WTC11 (cell line): Measurements from ENCODE around the gene FABP1. TPM values are rescaled to one million over a fixed set of nuclear protein-coding genes. Genes with fewer than 3 reads are reported as not detected.

ENCODE experiments used
- ATAC-seq: fragments of 200-7000 bp; cut with Tn5 transposase; 2 replicates; pipeline ENCODE4 v1.10.0; 2021; ENCODE audit warnings: mild to moderate bottlenecking, moderate library complexity
- CTCF ChIA-PET: fragments of 300-600 bp; sonication (Branson Sonifier 250); formaldehyde crosslinking; loops from one replicate; lab custom pipeline; 2021; ENCODE audit warnings: antibody characterized with exemption; lab: Charles Lee
- POLR2A ChIA-PET: fragments of 350-600 bp; sonication (Branson Sonifier 250); formaldehyde crosslinking; loops from one replicate; lab custom pipeline; 2021; ENCODE audit warnings: antibody characterized with exemption; lab: Charles Lee
- DNase-seq: peaks from one replicate; pipeline ENCODE4 v3.0.0; 2021; ENCODE audit warnings: low spot score
- H3K27ac Mint-ChIP-seq: 2 replicates; pipeline ENCODE4 v1.8.0; 2021; ENCODE audit warnings: mixed read lengths
- H3K27me3 Mint-ChIP-seq: 2 replicates; pipeline ENCODE4 v1.8.0; 2021; ENCODE audit warnings: low read depth, mild to moderate bottlenecking, moderate library complexity, mixed read lengths
- H3K36me3 Mint-ChIP-seq: 2 replicates; pipeline ENCODE4 v1.8.0; 2021; ENCODE audit warnings: mixed read lengths
- H3K4me1 Mint-ChIP-seq: 2 replicates; pipeline ENCODE4 v1.8.0; 2022; ENCODE audit warnings: mixed read lengths
- H3K4me3 Mint-ChIP-seq: 2 replicates; pipeline ENCODE4 v1.8.0; 2021; ENCODE audit warnings: mild to moderate bottlenecking, moderate library complexity, mixed read lengths
- H3K9me3 Mint-ChIP-seq: 2 replicates; pipeline ENCODE4 v1.8.0; 2021; ENCODE audit warnings: mixed read lengths
- ATF1 ChIP-seq: sonication (generic); formaldehyde crosslinking; IDR thresholded peaks from 2 replicates; pipeline ENCODE4 v1.8.1; 2023; ENCODE audit warnings: mild to moderate bottlenecking, moderate library complexity, missing genetic modification reagents
- CBFB ChIP-seq: sonication (generic); formaldehyde crosslinking; IDR thresholded peaks from 2 replicates; pipeline ENCODE4 v1.8.1; 2022; ENCODE audit warnings: mild to moderate bottlenecking, low read depth, missing genetic modification reagents
- CREB1 ChIP-seq: sonication (generic); formaldehyde crosslinking; IDR thresholded peaks from 2 replicates; pipeline ENCODE4 v1.8.0; 2023; ENCODE audit warnings: mild to moderate bottlenecking, missing genetic modification reagents
- ELF4 ChIP-seq: sonication (generic); formaldehyde crosslinking; IDR thresholded peaks from 2 replicates; pipeline ENCODE4 v1.8.1; 2022; ENCODE audit warnings: low read depth, mild to moderate bottlenecking, moderate library complexity, missing genetic modification reagents
- ERG ChIP-seq: fragments of 250-450 bp; sonication (Bioruptor Pico); IDR thresholded peaks from 2 replicates; pipeline ENCODE4 v1.8.0; 2021; ENCODE audit warnings: mild to moderate bottlenecking
- FOXK1 ChIP-seq: sonication (generic); formaldehyde crosslinking; IDR thresholded peaks from 2 replicates; pipeline ENCODE4 v1.8.0; 2022; ENCODE audit warnings: mild to moderate bottlenecking, moderate library complexity, missing genetic modification reagents
- FOXP1 ChIP-seq: sonication (generic); formaldehyde crosslinking; IDR thresholded peaks from 2 replicates; pipeline ENCODE4 v1.8.0; 2022; ENCODE audit warnings: missing genetic modification reagents, mild to moderate bottlenecking, moderate library complexity, borderline replicate concordance
- GABPB1 ChIP-seq: sonication (generic); formaldehyde crosslinking; IDR thresholded peaks from 2 replicates; pipeline ENCODE4 v1.8.1; 2023; ENCODE audit warnings: mild to moderate bottlenecking, missing genetic modification reagents
- HMGA2 ChIP-seq: fragments of 250-450 bp; sonication (Bioruptor Pico); IDR thresholded peaks from 2 replicates; pipeline ENCODE4 v1.4.0; 2021; ENCODE audit warnings: mild to moderate bottlenecking, moderate library complexity
- HMGXB4 ChIP-seq: sonication (generic); formaldehyde crosslinking; IDR thresholded peaks from 2 replicates; pipeline ENCODE4 v1.8.1; 2023; ENCODE audit warnings: mild to moderate bottlenecking, moderate library complexity, missing genetic modification reagents
- JUN ChIP-seq: sonication (generic); formaldehyde crosslinking; IDR thresholded peaks from 2 replicates; pipeline ENCODE4 v1.8.0; 2023; ENCODE audit warnings: mild to moderate bottlenecking, missing genetic modification reagents
- MAX ChIP-seq: sonication (generic); formaldehyde crosslinking; IDR thresholded peaks from 2 replicates; pipeline ENCODE4 v1.8.0; 2022; ENCODE audit warnings: mild to moderate bottlenecking, missing genetic modification reagents
- MXD4 ChIP-seq: fragments of 250-450 bp; sonication (Bioruptor Pico); IDR thresholded peaks from 2 replicates; pipeline ENCODE4 v1.8.0; 2021; ENCODE audit warnings: mild to moderate bottlenecking, moderate library complexity, borderline replicate concordance
- NFE2L1 ChIP-seq: sonication (generic); formaldehyde crosslinking; IDR thresholded peaks from 2 replicates; pipeline ENCODE4 v1.8.1; 2023; ENCODE audit warnings: missing genetic modification reagents
- NFYB ChIP-seq: sonication (generic); formaldehyde crosslinking; conservative IDR thresholded peaks from 2 replicates; pipeline ENCODE4 v1.8.0; 2022; ENCODE audit warnings: low read depth, missing genetic modification reagents
- SOX15 ChIP-seq: fragments of 250-450 bp; sonication (Bioruptor Pico); IDR thresholded peaks from 2 replicates; pipeline ENCODE4 v1.9.0; 2021; ENCODE audit warnings: mild to moderate bottlenecking
- TEAD4 ChIP-seq: sonication (generic); formaldehyde crosslinking; IDR thresholded peaks from 2 replicates; pipeline ENCODE4 v1.8.0; 2022; ENCODE audit warnings: mild to moderate bottlenecking, missing genetic modification reagents
- TP53 ChIP-seq: sonication (generic); formaldehyde crosslinking; IDR thresholded peaks from 2 replicates; pipeline ENCODE4 v1.8.1; 2023; ENCODE audit warnings: mild to moderate bottlenecking, missing genetic modification reagents
- ZMAT4 ChIP-seq: fragments of 250-450 bp; sonication (Bioruptor Pico); IDR thresholded peaks from 2 replicates; pipeline ENCODE4 v1.9.0; 2021; ENCODE audit warnings: mild to moderate bottlenecking
- ZNF121 ChIP-seq: sonication (generic); formaldehyde crosslinking; IDR thresholded peaks from 2 replicates; pipeline ENCODE4 v1.8.0; 2023; ENCODE audit warnings: missing genetic modification reagents
- ZNF138 ChIP-seq: sonication (generic); formaldehyde crosslinking; conservative IDR thresholded peaks from 2 replicates; pipeline ENCODE4 v1.8.1; 2022; ENCODE audit warnings: mild to moderate bottlenecking, moderate library complexity, missing genetic modification reagents
- ZNF219 ChIP-seq: sonication (generic); formaldehyde crosslinking; IDR thresholded peaks from 2 replicates; pipeline ENCODE4 v1.8.0; 2023; ENCODE audit warnings: missing genetic modification reagents, mild to moderate bottlenecking, borderline replicate concordance
- ZNF263 ChIP-seq: sonication (generic); formaldehyde crosslinking; IDR thresholded peaks from 2 replicates; pipeline ENCODE4 v1.8.1; 2022; ENCODE audit warnings: low read depth, mild to moderate bottlenecking, moderate library complexity, missing genetic modification reagents
- ZNF396 ChIP-seq: fragments of 250-450 bp; sonication (Bioruptor Pico); IDR thresholded peaks from 2 replicates; pipeline ENCODE4 v1.8.0; 2021; ENCODE audit warnings: mild to moderate bottlenecking, moderate library complexity, borderline replicate concordance
- total RNA-seq: library from RNA; stranded (reverse); gene quantifications from 3 replicates; pipeline ENCODE4 v1.2.3, GENCODE V29; 2021
- TF ChIP-seq, protein P1 (sequence below): sonication (generic); formaldehyde crosslinking; IDR thresholded peaks from 2 replicates; pipeline ENCODE4 v1.8.1; 2023; ENCODE audit warnings: mild to moderate bottlenecking, missing genetic modification reagents, borderline replicate concordance
- TF ChIP-seq, protein P2 (sequence below): sonication (generic); formaldehyde crosslinking; conservative IDR thresholded peaks from 2 replicates; pipeline ENCODE4 v1.8.1; 2022; ENCODE audit warnings: mild to moderate bottlenecking, missing genetic modification reagents
- TF ChIP-seq, protein P3 (sequence below): sonication (generic); formaldehyde crosslinking; IDR thresholded peaks from 2 replicates; pipeline ENCODE4 v1.8.1; 2023; ENCODE audit warnings: mild to moderate bottlenecking, missing genetic modification reagents, moderate library complexity

Gene FABP1
- total RNA-seq, 1 experiment from 2014 or later = 0.46 TPM

DNA sequence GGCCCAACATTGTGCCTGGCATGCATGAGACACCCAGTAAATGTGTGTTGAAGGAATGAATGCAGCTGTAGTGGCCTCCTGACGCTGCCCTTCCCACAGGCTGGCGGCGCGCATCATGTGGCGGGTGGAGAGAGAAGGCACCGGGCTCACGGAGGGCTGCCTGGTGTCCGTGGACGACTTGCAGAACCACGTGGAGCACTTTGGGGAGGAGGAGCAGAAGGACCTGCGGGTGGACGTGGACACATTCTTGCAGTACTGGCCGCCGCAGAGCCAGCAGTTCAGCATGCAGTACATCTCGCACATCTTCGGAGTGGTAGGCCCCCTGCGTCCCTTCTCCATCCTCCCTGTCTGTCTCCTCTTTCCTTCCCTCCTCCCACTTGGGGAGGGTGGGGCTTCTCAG is 40.1 kb downstream of the FABP1 start:
- Mint-ChIP-seq H3K27ac (no peak overlapping the region), H3K36me3 (no peaks in the 10 kb centered on the region), H3K4me3 (no peak overlapping the region), H3K27me3 (no peaks in the 10 kb centered on the region; the same call in 1 of the 2 replicates), H3K4me1 (peaks cover 8% of the 10 kb centered on the region), H3K9me3 (no peaks in the 10 kb centered on the region; the same call in 1 of the 2 replicates)
- ChIA-PET POLR2A (no interaction called here), CTCF (no interaction called here)
- DNase-seq (no peak), ATAC-seq (no peak)
- no peak for TF ChIP-seq HMGA2
- no peak for TF ChIP-seq MXD4 (CRISPR knock-in tag)
- TF ChIP-seq ZNF121 = no peak
- no peak for TF ChIP-seq CREB1 (CRISPR knock-in tag)
- TF ChIP-seq ZNF138 (CRISPR knock-in tag) = no peak
- TF ChIP-seq ZNF219 = no peak
- no peak for TF ChIP-seq ERG (CRISPR knock-in tag)
- TF ChIP-seq NFYB (CRISPR knock-in tag) = no peak
- TF ChIP-seq ZMAT4 (CRISPR knock-in tag) = no peak
- no peak for TF ChIP-seq ELF4
- TF ChIP-seq, protein P1, sequence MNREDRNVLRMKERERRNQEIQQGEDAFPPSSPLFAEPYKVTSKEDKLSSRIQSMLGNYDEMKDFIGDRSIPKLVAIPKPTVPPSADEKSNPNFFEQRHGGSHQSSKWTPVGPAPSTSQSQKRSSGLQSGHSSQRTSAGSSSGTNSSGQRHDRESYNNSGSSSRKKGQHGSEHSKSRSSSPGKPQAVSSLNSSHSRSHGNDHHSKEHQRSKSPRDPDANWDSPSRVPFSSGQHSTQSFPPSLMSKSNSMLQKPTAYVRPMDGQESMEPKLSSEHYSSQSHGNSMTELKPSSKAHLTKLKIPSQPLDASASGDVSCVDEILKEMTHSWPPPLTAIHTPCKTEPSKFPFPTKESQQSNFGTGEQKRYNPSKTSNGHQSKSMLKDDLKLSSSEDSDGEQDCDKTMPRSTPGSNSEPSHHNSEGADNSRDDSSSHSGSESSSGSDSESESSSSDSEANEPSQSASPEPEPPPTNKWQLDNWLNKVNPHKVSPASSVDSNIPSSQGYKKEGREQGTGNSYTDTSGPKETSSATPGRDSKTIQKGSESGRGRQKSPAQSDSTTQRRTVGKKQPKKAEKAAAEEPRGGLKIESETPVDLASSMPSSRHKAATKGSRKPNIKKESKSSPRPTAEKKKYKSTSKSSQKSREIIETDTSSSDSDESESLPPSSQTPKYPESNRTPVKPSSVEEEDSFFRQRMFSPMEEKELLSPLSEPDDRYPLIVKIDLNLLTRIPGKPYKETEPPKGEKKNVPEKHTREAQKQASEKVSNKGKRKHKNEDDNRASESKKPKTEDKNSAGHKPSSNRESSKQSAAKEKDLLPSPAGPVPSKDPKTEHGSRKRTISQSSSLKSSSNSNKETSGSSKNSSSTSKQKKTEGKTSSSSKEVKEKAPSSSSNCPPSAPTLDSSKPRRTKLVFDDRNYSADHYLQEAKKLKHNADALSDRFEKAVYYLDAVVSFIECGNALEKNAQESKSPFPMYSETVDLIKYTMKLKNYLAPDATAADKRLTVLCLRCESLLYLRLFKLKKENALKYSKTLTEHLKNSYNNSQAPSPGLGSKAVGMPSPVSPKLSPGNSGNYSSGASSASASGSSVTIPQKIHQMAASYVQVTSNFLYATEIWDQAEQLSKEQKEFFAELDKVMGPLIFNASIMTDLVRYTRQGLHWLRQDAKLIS (CRISPR knock-in tag) = no peak
- TF ChIP-seq TEAD4 = no peak
- TF ChIP-seq JUN (CRISPR knock-in tag) = no peak

DNA sequence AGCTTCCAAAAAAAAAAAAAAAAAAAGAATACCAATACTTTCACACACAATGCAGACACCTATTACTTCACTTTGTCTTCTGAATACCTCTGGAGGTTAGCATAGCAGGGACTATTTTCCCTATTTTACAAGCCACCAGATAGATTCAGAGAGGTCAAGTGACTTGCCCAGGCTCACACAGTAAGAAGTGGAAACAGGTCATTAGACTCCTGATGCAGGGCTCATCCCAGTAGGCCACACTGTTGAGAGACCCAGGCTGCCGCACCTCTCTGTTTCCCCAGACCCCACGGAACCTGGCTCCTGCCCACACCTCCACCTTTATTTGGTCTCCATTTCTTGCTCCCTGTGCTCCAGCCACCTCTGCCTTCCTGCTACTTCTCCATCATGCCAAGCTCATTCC is 40.8 kb downstream of the FABP1 start:
- TF ChIP-seq, protein P2, sequence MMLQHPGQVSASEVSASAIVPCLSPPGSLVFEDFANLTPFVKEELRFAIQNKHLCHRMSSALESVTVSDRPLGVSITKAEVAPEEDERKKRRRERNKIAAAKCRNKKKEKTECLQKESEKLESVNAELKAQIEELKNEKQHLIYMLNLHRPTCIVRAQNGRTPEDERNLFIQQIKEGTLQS (CRISPR knock-in tag) = no peak
- no peak for TF ChIP-seq MXD4 (CRISPR knock-in tag)
- no peak for TF ChIP-seq MAX (CRISPR knock-in tag)
- TF ChIP-seq, protein P3, sequence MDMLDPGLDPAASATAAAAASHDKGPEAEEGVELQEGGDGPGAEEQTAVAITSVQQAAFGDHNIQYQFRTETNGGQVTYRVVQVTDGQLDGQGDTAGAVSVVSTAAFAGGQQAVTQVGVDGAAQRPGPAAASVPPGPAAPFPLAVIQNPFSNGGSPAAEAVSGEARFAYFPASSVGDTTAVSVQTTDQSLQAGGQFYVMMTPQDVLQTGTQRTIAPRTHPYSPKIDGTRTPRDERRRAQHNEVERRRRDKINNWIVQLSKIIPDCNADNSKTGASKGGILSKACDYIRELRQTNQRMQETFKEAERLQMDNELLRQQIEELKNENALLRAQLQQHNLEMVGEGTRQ (CRISPR knock-in tag) = no peak
- no peak for TF ChIP-seq FOXK1
- TF ChIP-seq FOXP1 = no peak
- no peak for TF ChIP-seq ATF1 (CRISPR knock-in tag)
- no peak for TF ChIP-seq HMGA2
- no peak for TF ChIP-seq SOX15 (CRISPR knock-in tag)
- no peak for TF ChIP-seq NFE2L1 (CRISPR knock-in tag)
- TF ChIP-seq TP53 (CRISPR knock-in tag) = no peak
- TF ChIP-seq NFYB (CRISPR knock-in tag) = no peak
- no peak for TF ChIP-seq CBFB
- TF ChIP-seq ZNF263 (CRISPR knock-in tag) = no peak
- TF ChIP-seq HMGXB4 (CRISPR knock-in tag) = no peak
- no peak for TF ChIP-seq ZNF396 (CRISPR knock-in tag)
- TF ChIP-seq GABPB1 (CRISPR knock-in tag) = no peak
- peaks cover 15% of the 10 kb centered on the region for H3K4me1 Mint-ChIP-seq
- ChIA-PET CTCF (no interaction called here), POLR2A (interaction anchor here (0.6 kb wide), 1 partner anchor 65 kb away, joined by 3 read pairs; no protein-coding TSS in a partner anchor)
- H3K4me3 Mint-ChIP-seq = no peak overlapping the region
- DNase-seq = no peak
- H3K27me3 Mint-ChIP-seq = no peaks in the 10 kb centered on the region; the same call in 1 of the 2 replicates
- no peaks in the 10 kb centered on the region; the same call in 1 of the 2 replicates for H3K9me3 Mint-ChIP-seq
- H3K36me3 Mint-ChIP-seq = no peaks in the 10 kb centered on the region
- ATAC-seq = no peak
- no peak overlapping the region for H3K27ac Mint-ChIP-seq
